GM21390 (cell line): ENCODE results near the gene RHOC.

Experiments
- ATAC-seq: cut with Tn5 transposase; IDR thresholded peaks from one replicate; pipeline ENCODE4 v1.9.1; 2021; ENCODE audit not compliant: unreplicated experiment

Gene RHOC

GRCh38 chr1:112718691-112719418 lies 11.9 kb upstream of the RHOC start:
- no peak for ATAC-seq

- no peak for ATAC-seq
These were observed 10.4 kb upstream of the RHOC start for GRCh38 chr1:112717263-112717873.

GRCh38 chr1:112716133-112716720 lies 9.3 kb upstream of the RHOC start:
- ATAC-seq = peak; percentile 30

GRCh38 chr1:112715264-112716053 lies 8.5 kb upstream of the RHOC start, which contains the start of gene PPM1J:
PPM1J (minus strand) TSS chr1:112715332; CDS start chr1:112715301, 31 bp downstream.
- peak; percentile 71 for ATAC-seq

- peak; percentile 9 for ATAC-seq
These were observed 7.7 kb upstream of the RHOC start for GRCh38 chr1:112714313-112715263.

GRCh38 chr1:112713466-112714312 lies 6.8 kb upstream of the RHOC start:
- ATAC-seq = peak; percentile 30

- ATAC-seq = no peak
These were observed 5.8 kb upstream of the RHOC start for GRCh38 chr1:112712701-112713128.

- no peak for ATAC-seq
These were observed 5.3 kb upstream of the RHOC start for GRCh38 chr1:112712191-112712590.

GRCh38 chr1:112711670-112712069 lies 4.7 kb upstream of the RHOC start:
- no peak for ATAC-seq

GRCh38 chr1:112711041-112711440 lies 4.1 kb upstream of the RHOC start:
- no peak for ATAC-seq

GRCh38 chr1:112710586-112710985 lies 3.7 kb upstream of the RHOC start:
- ATAC-seq = no peak

GRCh38 chr1:112710159-112710558 lies 3.2 kb upstream of the RHOC start:
- no peak for ATAC-seq

- ATAC-seq = no peak
These were observed 1.6 kb upstream of the RHOC start for GRCh38 chr1:112708489-112708888.

GRCh38 chr1:112708002-112708448 lies 1.1 kb upstream of the RHOC start:
- no peak for ATAC-seq

GRCh38 chr1:112707221-112708001 lies 484 bp upstream of the RHOC start:
- peak; percentile 48 for ATAC-seq

- ATAC-seq = peak; percentile 65
These were observed 1.8 kb downstream of the RHOC start for GRCh38 chr1:112704934-112705627.

GRCh38 chr1:112704391-112704933 lies 2.5 kb downstream of the RHOC start:
- no peak for ATAC-seq

- no peak for ATAC-seq
These were observed 3.2 kb downstream of the RHOC start for GRCh38 chr1:112703706-112704105.
